HEK293 (cell line): ENCODE results near the gene PGAP6.
A peak's percentile ranks its signal among the peaks of the same experiment; 100 is the strongest.

Experiments used
- ATF2 ChIP-seq: fragments of 450-650 bp; formaldehyde crosslinking; IDR thresholded peaks from 2 replicates; pipeline ENCODE4 v1.5.1; 2016; ENCODE audit warnings: missing biosample characterization, missing genetic modification characterization, low read depth
- GFI1B ChIP-seq: fragments of 450-650 bp; formaldehyde crosslinking; IDR thresholded peaks from 2 replicates; pipeline ENCODE4 v1.5.1; 2016; ENCODE audit warnings: missing biosample characterization, missing genetic modification characterization
- KLF17 ChIP-seq: fragments of 450-650 bp; formaldehyde crosslinking; IDR thresholded peaks from 2 replicates; pipeline ENCODE4 v1.5.1; 2016; ENCODE audit warnings: missing biosample characterization, missing genetic modification characterization
- KLF8 ChIP-seq: fragments of 450-650 bp; formaldehyde crosslinking; IDR thresholded peaks from 2 replicates; pipeline ENCODE4 v1.5.1; 2016; ENCODE audit warnings: missing biosample characterization, missing genetic modification characterization
- REST ChIP-seq: fragments of 450-650 bp; formaldehyde crosslinking; IDR thresholded peaks from 2 replicates; pipeline ENCODE4 v1.5.1; 2016; ENCODE audit warnings: missing biosample characterization, missing genetic modification characterization
- TCF7L2 ChIP-seq: IDR thresholded peaks from 2 replicates; pipeline ENCODE4 v1.6.1; 2011; ENCODE audit warnings: low read depth, mild to moderate bottlenecking, inconsistent platforms, low read length, moderate library complexity, borderline replicate concordance
- YY1 ChIP-seq: fragments of 450-650 bp; formaldehyde crosslinking; IDR thresholded peaks from 2 replicates; pipeline ENCODE4 v1.5.1; 2018; ENCODE audit warnings: missing biosample characterization, missing genetic modification characterization
- ZBTB1 ChIP-seq: fragments of 450-650 bp; formaldehyde crosslinking; IDR thresholded peaks from 2 replicates; pipeline ENCODE4 v1.5.1; 2016; ENCODE audit warnings: missing biosample characterization, missing genetic modification characterization
- ZBTB20 ChIP-seq: fragments of 450-650 bp; formaldehyde crosslinking; IDR thresholded peaks from 2 replicates; pipeline ENCODE4 v1.5.1; 2016; ENCODE audit warnings: missing biosample characterization, missing genetic modification characterization
- ZNF175 ChIP-seq: fragments of 450-650 bp; formaldehyde crosslinking; IDR thresholded peaks from 2 replicates; pipeline ENCODE4 v1.5.1; 2016; ENCODE audit warnings: missing biosample characterization, missing genetic modification characterization
- ZNF2 ChIP-seq: fragments of 450-650 bp; formaldehyde crosslinking; IDR thresholded peaks from 2 replicates; pipeline ENCODE4 v1.5.1; 2016; ENCODE audit warnings: missing biosample characterization, missing genetic modification characterization
- ZNF335 ChIP-seq: fragments of 450-650 bp; formaldehyde crosslinking; conservative IDR thresholded peaks from 2 replicates; pipeline ENCODE4 v1.5.1; 2016; ENCODE audit warnings: missing biosample characterization, missing genetic modification characterization
- ZNF391 ChIP-seq: fragments of 450-650 bp; formaldehyde crosslinking; IDR thresholded peaks from 2 replicates; pipeline ENCODE4 v1.5.1; 2016; ENCODE audit warnings: low read depth, missing biosample characterization, missing genetic modification characterization, borderline replicate concordance
- ZNF529 ChIP-seq: fragments of 450-650 bp; formaldehyde crosslinking; IDR thresholded peaks from 2 replicates; pipeline ENCODE4 v1.5.1; 2017; ENCODE audit warnings: missing genetic modification characterization, missing biosample characterization; ENCODE audit not compliant: insufficient replicate concordance
- ZNF600 ChIP-seq: fragments of 450-650 bp; formaldehyde crosslinking; IDR thresholded peaks from 2 replicates; pipeline ENCODE4 v1.5.1; 2016; ENCODE audit warnings: missing biosample characterization, missing genetic modification characterization
- ZNF626 ChIP-seq: fragments of 450-650 bp; sonication (Bioruptor Pico); formaldehyde crosslinking; IDR thresholded peaks from 2 replicates; pipeline ENCODE4 v1.5.1; 2018; ENCODE audit warnings: missing biosample characterization, missing genetic modification characterization, inconsistent platforms
- ZNF645 ChIP-seq: fragments of 450-650 bp; formaldehyde crosslinking; IDR thresholded peaks from 2 replicates; pipeline ENCODE4; 2016; ENCODE audit warnings: missing biosample characterization, missing genetic modification characterization
- ZNF654 ChIP-seq: fragments of 450-650 bp; formaldehyde crosslinking; IDR thresholded peaks from 2 replicates; pipeline ENCODE4 v1.5.1; 2016; ENCODE audit warnings: low read depth, missing biosample characterization, missing genetic modification characterization
- ZNF692 ChIP-seq: fragments of 450-650 bp; formaldehyde crosslinking; IDR thresholded peaks from 2 replicates; pipeline ENCODE4 v1.5.1; 2016; ENCODE audit warnings: missing biosample characterization, missing genetic modification characterization
- ZNF76 ChIP-seq: fragments of 450-650 bp; formaldehyde crosslinking; IDR thresholded peaks from 2 replicates; pipeline ENCODE4; 2016; ENCODE audit warnings: low read depth, missing biosample characterization, missing genetic modification characterization, borderline replicate concordance
- ZNF768 ChIP-seq: fragments of 450-650 bp; formaldehyde crosslinking; IDR thresholded peaks from 2 replicates; pipeline ENCODE4 v1.5.1; 2018; ENCODE audit warnings: missing biosample characterization, mild to moderate bottlenecking, missing genetic modification characterization

The PGAP6 gene

GRCh38 chr16:391885-392335 is 10.1 kb upstream of the PGAP6 start (continued):
- no peak for TF ChIP-seq ZNF645 (tag by site-specific recombination)
- TF ChIP-seq ZNF600 (tag by site-specific recombination): peak; percentile 76
- TF ChIP-seq ZNF391: 0 out of 2 replicates have a peak, but pooled peaks have one; percentile 19
- no peak for TF ChIP-seq ZBTB20 (tag by site-specific recombination)
- peak; percentile 82; the same call in 1 of the 2 replicates for TF ChIP-seq KLF17 (tag by site-specific recombination)
- no peak for TF ChIP-seq ATF2 (tag by site-specific recombination)
- TF ChIP-seq ZNF76 (tag by site-specific recombination): peak; percentile 16; the same call in 1 of the 2 replicates
- no peak for TF ChIP-seq TCF7L2
- TF ChIP-seq ZNF335 (tag by site-specific recombination): no peak
- TF ChIP-seq ZNF768 (tag by site-specific recombination): peak; percentile 64
- TF ChIP-seq ZNF529 (tag by site-specific recombination): no peak
- TF ChIP-seq KLF8: peak; percentile 36; the same call in 1 of the 2 replicates
- no peak for TF ChIP-seq REST (tag by site-specific recombination)
- TF ChIP-seq ZNF626 (tag by site-specific recombination): no peak
- 0 out of 2 replicates have a peak, but pooled peaks have one; percentile 13 for TF ChIP-seq GFI1B
- TF ChIP-seq ZNF654 (tag by site-specific recombination): peak; percentile 79
- peak; percentile 47; the same call in 1 of the 2 replicates for TF ChIP-seq ZNF692 (tag by site-specific recombination)
- no peak for TF ChIP-seq ZNF175 (tag by site-specific recombination)
- no peak for TF ChIP-seq YY1 (tag by site-specific recombination)
- TF ChIP-seq ZBTB1: no peak
- 0 out of 2 replicates have a peak, but pooled peaks have one; percentile 22 for TF ChIP-seq ZNF2 (tag by site-specific recombination)
